Pancreas (tissue), 10 donors: Measurements from ENCODE around the gene AUTS2. TPM values are rescaled to one million over a fixed set of nuclear protein-coding genes. Genes with fewer than 3 reads are reported as not detected.
A peak's percentile ranks its signal among the peaks of the same experiment; 100 is the strongest.

ENCODE experiments used
- ATAC-seq, 4 donors: fragments of 200-7000 bp; cut with Tn5 transposase; one replicate each; pipeline versions ENCODE4 v1.8.0 to v1.9.1; 2020; ENCODE audit warnings: mild to moderate bottlenecking in 4 of 4, moderate library complexity in 4 of 4
- DNase-seq, 6 donors: peaks; one replicate each; pipeline ENCODE4 v3.0.0-alpha.2; 2020
- FAIRE-seq: peaks from 2 replicates; lab custom pipeline; 2012; peaks lifted over from hg19 to GRCh38; lab: Jason Lieb, UNC
- H3K27ac ChIP-seq, 4 donors: fragments of 200-600 bp; sonication (generic); 1 replicate in 3 of 4; 2 replicates in 1 of 4; pipeline versions ENCODE4 v1.5.0 to v1.8.0; 2020
- H3K27me3 ChIP-seq, 4 donors: fragments of 200-600 bp; one replicate each; pipeline ENCODE4 v1.8.0; 2021
- H3K36me3 ChIP-seq, 3 donors: fragments of 200-600 bp; sonication (generic) in 1 of 3; one replicate each; pipeline versions ENCODE4 v1.5.0 to v1.8.0; 2020 to 2021
- H3K4me1 ChIP-seq, 3 donors: fragments of 200-600 bp; one replicate each; pipeline ENCODE4 v1.8.0; 2021
- H3K4me3 ChIP-seq, 4 donors: fragments of 200-600 bp; sonication (generic) in 2 of 4; one replicate each; pipeline versions ENCODE4 v1.5.0 to v1.8.0; 2020 to 2021
- H3K9me3 ChIP-seq, 4 donors: fragments of 200-600 bp; one replicate each; pipeline ENCODE4 v1.8.0; 2021
- CTCF ChIP-seq, 4 donors: fragments of 200-600 bp; sonication (generic) in 3 of 4; IDR thresholded peaks; one replicate each; pipeline versions ENCODE4 v1.5.0 to v1.8.0; 2021; ENCODE audit warnings: antibody characterized with exemption in 4 of 4
- WGBS, 2 donors: extraction: QIAGEN DNeasy Blood & Tissue Kit; methylation state at CpG; one replicate each; pipeline ENCODE4 v1.1.7; 2013; 5-methylcytosine and 5-hydroxymethylcytosine counted together
- intact Hi-C, 3 donors: fragments of 100-400 bp; cut with DNase I; formaldehyde crosslinking; loops; one replicate each; pipeline versions ENCODE4 v1.11.1 to v1.14.2; 2022
- polyA plus RNA-seq, 2 donors: library from polyadenylated mRNA; stranded (reverse); fragments of 200-250 nt; gene quantifications; one replicate each; pipeline ENCODE4 v1.2.3, GENCODE V29; 2013
- total RNA-seq, 6 donors: library from RNA; stranded (reverse); fragmentation: NEBNext Ultra II Directional in 4 of 6; extraction: Animal tissue kit (Norgen Biotek cat#: 25700) in 4 of 6; gene quantifications; one replicate each; pipeline versions ENCODE4 v1.2.1 to v1.2.4, GENCODE V29; 2021 to 2023
- donor health status: healthy with polysubstance abuse.
- donor health status: DM: no; HTN: no; CAD: no; lungs with moderate emphysema.
- donor health status: DM: no; HTN: no; CAD: no.
- donor health status: control.
- donor health status: control.
- donor health status: Bipolar disorder and iron deficiency.
- donor health status: DM: yes; HTN: yes; CAD: no.
- donor health status: DM: no; HTN: no; CAD: no.
- donor health status: DM: no; HTN: no; CAD: no.
- donor health status: DM: yes; HTN: yes; CAD: no.

The AUTS2 gene
- total and polyA plus RNA-seq, 8 donors, result 5.8 to 16.8 (median 9.9) TPM

GRCh38 chr7:70673778-70674570 is 1075.7 kb downstream of the AUTS2 start:
- TF ChIP-seq CTCF (IDR thresholded peaks at IDR 0.05), result no peak
- DNase-seq (no peak), ATAC-seq (no peak), FAIRE-seq (no peak)
- Histone ChIP-seq H3K36me3 (no peaks in the 10 kb centered on the region), H3K4me1 (no peaks in the 10 kb centered on the region), H3K27ac (no peak overlapping the region), H3K9me3 (no peaks in the 10 kb centered on the region), H3K27me3 (no peaks in the 10 kb centered on the region), H3K4me3 (no peak overlapping the region)
- WGBS, 2 donors, result 79 to 84% methylated on average over 11 of the region's 11 CpGs
- intact Hi-C loops, result no loop called here

GRCh38 chr7:70674571-70675010 is 1076.3 kb downstream of the AUTS2 start:
- H3K27ac ChIP-seq, result no peak overlapping the region
- H3K9me3 ChIP-seq, result no peaks in the 10 kb centered on the region
- H3K36me3 ChIP-seq, result no peaks in the 10 kb centered on the region
- no peak for FAIRE-seq
- no peak for DNase-seq
- ATAC-seq, result no peak
- TF ChIP-seq CTCF (IDR thresholded peaks at IDR 0.05), result no peak
- no peaks in the 10 kb centered on the region for H3K4me1 ChIP-seq
- 65 to 72% methylated on average over 5 of the region's 5 CpGs for WGBS, 2 donors
- H3K27me3 ChIP-seq, result no peaks in the 10 kb centered on the region
- H3K4me3 ChIP-seq, result no peak overlapping the region
- intact Hi-C loops, result no loop called here

GRCh38 chr7:70676243-70676642 is 1078.0 kb downstream of the AUTS2 start:
- Histone ChIP-seq H3K27me3 (no peaks in the 10 kb centered on the region), H3K4me3 (no peak overlapping the region), H3K9me3 (no peaks in the 10 kb centered on the region), H3K4me1 (no peaks in the 10 kb centered on the region), H3K27ac (no peak overlapping the region), H3K36me3 (no peaks in the 10 kb centered on the region)
- ATAC-seq (no peak), FAIRE-seq (no peak), DNase-seq (no peak)
- WGBS, 2 donors, result 79 to 87% methylated on average over 5 of the region's 5 CpGs
- TF ChIP-seq CTCF (IDR thresholded peaks at IDR 0.05), result no peak
- intact Hi-C loops, result no loop called here

GRCh38 chr7:70678621-70679251 is 1080.5 kb downstream of the AUTS2 start:
- 75 to 84% methylated on average over 4 of the region's 4 CpGs for WGBS, 2 donors
- no peaks in the 10 kb centered on the region for H3K9me3 ChIP-seq
- peak in 1 of 4 donors; percentile 35 for ATAC-seq
- no peak overlapping the region for H3K4me3 ChIP-seq
- no peaks in the 10 kb centered on the region for H3K36me3 ChIP-seq
- no peak for DNase-seq
- no peak for FAIRE-seq
- H3K27ac ChIP-seq, result no peak overlapping the region
- intact Hi-C loops, result no loop called here
- H3K4me1 ChIP-seq, result no peaks in the 10 kb centered on the region
- no peak for TF ChIP-seq CTCF (IDR thresholded peaks at IDR 0.05)
- no peaks in the 10 kb centered on the region for H3K27me3 ChIP-seq

- no peak for ATAC-seq
- Histone ChIP-seq H3K4me3 (no peak overlapping the region), H3K27me3 (no peaks in the 10 kb centered on the region), H3K36me3 (no peaks in the 10 kb centered on the region), H3K9me3 (no peaks in the 10 kb centered on the region), H3K27ac (no peak overlapping the region), H3K4me1 (no peaks in the 10 kb centered on the region)
- TF ChIP-seq CTCF (IDR thresholded peaks at IDR 0.05), result no peak
- DNase-seq, result no peak
- no peak for FAIRE-seq
- intact Hi-C loops, result no loop called here
- 85 to 91% methylated on average over 4 of the region's 4 CpGs for WGBS, 2 donors
These were observed 1081.4 kb downstream of the AUTS2 start for GRCh38 chr7:70679661-70680060.
